ENCODE results near the gene LRRN4CL. TPM values are rescaled to one million over a fixed set of nuclear protein-coding genes. Genes with fewer than 3 reads are reported as not detected.

The LRRN4CL gene
- total and polyA plus RNA-seq, 2 of the 4 experiments (the other 2 are of a cell fraction): 0.36 to 0.84 TPM

DNA sequence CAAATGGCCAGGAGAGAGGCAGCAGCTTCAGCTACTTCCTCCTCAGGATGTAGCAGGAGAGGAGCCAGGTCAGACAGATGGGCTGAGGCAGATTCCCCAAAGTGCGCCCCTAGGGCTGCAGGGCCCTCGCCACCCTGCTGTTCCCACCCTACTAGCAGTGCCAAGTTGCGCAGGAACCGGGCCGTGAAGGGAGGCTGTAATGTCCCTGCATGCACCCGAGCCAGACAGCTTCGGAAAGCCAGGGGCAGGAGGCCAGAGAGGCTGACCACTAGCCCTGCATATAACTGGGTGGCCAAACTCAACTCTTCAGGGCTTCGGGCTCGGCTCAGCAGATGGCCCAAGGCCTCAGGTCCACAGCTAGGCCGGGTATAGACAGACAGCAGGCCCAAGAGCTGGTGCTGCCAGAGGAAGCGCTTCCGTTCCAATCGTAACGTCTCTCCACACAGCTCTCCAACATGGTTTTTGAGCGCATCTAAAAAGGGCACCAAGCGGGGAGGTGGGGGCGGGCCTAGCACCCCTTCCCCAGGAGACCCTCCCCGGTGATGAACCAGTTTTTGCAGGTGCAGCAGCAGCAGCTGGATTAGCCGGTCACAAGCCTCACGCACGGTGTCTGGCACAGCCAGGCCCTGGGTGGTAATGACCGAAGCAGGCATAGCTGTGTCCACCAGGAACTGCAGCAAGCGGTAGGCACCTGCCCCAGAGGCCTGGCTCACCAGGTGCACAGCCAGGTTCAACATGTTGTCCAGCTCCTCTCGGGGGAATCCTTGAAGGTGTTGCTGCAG, 41.0 kb downstream of the LRRN4CL start:
- ATAC-seq (ENCODE audit: low read depth): no peak
- no peak overlapping the region for H3K23ac ChIP-seq (ENCODE audit: low read depth, low read length)
- in situ Hi-C loops (cut with MboI; ENCODE audit: low sequenced_read_pairs) (no loop called here), intact Hi-C loops (cut with micrococcal nuclease) (no loop called here), dilution Hi-C loops (cut with HindIII; ENCODE audit: low sequenced_read_pairs, unreplicated experiment) (no loop called here)
- no peak overlapping the region for H2BK120ac ChIP-seq (ENCODE audit: low read depth, low read length)
- H2AK9ac ChIP-seq (replicated peaks; ENCODE audit: low read depth, low read length, poor library complexity): no peak overlapping the region
- ChIA-PET CTCF (no interaction called here), POLR2A (ENCODE audit: unreplicated experiment) (no interaction called here)
- no peak for DNase-seq
- no peak overlapping the region for H3K4me2 ChIP-seq (ENCODE audit: low read depth, low read length)
- no peak overlapping the region for H4K5ac ChIP-seq (ENCODE audit: low read depth, low read length)
- no peak overlapping the region for H2BK20ac ChIP-seq (ENCODE audit: low read depth, low read length)
- TF ChIP-seq SMC3 (IDR thresholded peaks at IDR 0.05; ENCODE audit: low read depth, low read length) (no peak), RFX5 (IDR thresholded peaks at IDR 0.05; ENCODE audit: low read depth, low read length) (no peak), MAFK (IDR thresholded peaks at IDR 0.05; ENCODE audit: low read depth, low read length) (no peak), ELK1 (IDR thresholded peaks at IDR 0.05; ENCODE audit: borderline replicate concordance, low read depth, low read length) (no peak), MAZ (IDR thresholded peaks at IDR 0.05; ENCODE audit: borderline replicate concordance, low read depth, low read length) (no peak), CEBPB (IDR thresholded peaks at IDR 0.05; ENCODE audit: low read depth, low read length) (no peak), FOS (IDR thresholded peaks at IDR 0.05; ENCODE audit: low read depth, low read length) (no peak)
- no peak overlapping the region for H4K8ac ChIP-seq (ENCODE audit: low read depth in 2 of 2, low read length in 2 of 2)
- no peak overlapping the region for H3K9ac ChIP-seq (ENCODE audit: low read depth, low read length)
- peaks cover 32% of the 10 kb centered on the region for H3K36me3 ChIP-seq (ENCODE audit: control insufficient read depth, insufficient read depth, low read length)
- no peak overlapping the region for H3K27ac ChIP-seq (ENCODE audit: insufficient read depth, low read length)
- no TSS peak for BruUV-seq (replicated peaks)
- no peak overlapping the region for H2AK5ac ChIP-seq (ENCODE audit: low read depth, low read length)
- H3K4ac ChIP-seq (ENCODE audit: low read depth, low read length): no peak overlapping the region
- H3K4me1 ChIP-seq (ENCODE audit: control insufficient read depth, insufficient read depth, low read length): peaks cover 8% of the 10 kb centered on the region
- H4K20me1 ChIP-seq (ENCODE audit: insufficient read depth, low read length): peaks cover 17% of the 10 kb centered on the region
- H3K79me1 ChIP-seq (ENCODE audit: low read depth in 1 of 2, low read length in 2 of 2): peaks cover 6 to 57% of the 10 kb centered on the region in 2 experiments
- H4K91ac ChIP-seq (ENCODE audit: insufficient read depth, low read depth, low read length): no peak overlapping the region
- no peak overlapping the region for H3K18ac ChIP-seq (ENCODE audit: low read depth, low read length)
- 95% methylated on average over 18 of the region's 24 CpGs; no CpG with 5 or more reads in 1 of the 2 experiments for WGBS, 2 experiments (ENCODE audit: extremely low coverage in 2 of 2, insufficient read length in 1 of 2)
- H3K14ac ChIP-seq (replicated peaks; ENCODE audit: low read depth, low read length): no peak overlapping the region
- H2BK5ac ChIP-seq (ENCODE audit: low read depth, low read length, poor library complexity, severe bottlenecking): no peak overlapping the region
- H2AFZ ChIP-seq (replicated peaks; ENCODE audit: low read length, poor library complexity): no peak overlapping the region
- no peak overlapping the region for H2BK15ac ChIP-seq (ENCODE audit: low read depth, low read length)
- no peak overlapping the region for H3K4me3 ChIP-seq (ENCODE audit: insufficient read depth, low read depth, low read length)
- H3K9me1 ChIP-seq (ENCODE audit: insufficient read depth, low read length): 0 out of 2 replicates have a peak, but pooled peaks cover 7% of the 10 kb centered on the region
- H3K9me3 ChIP-seq (ENCODE audit: control insufficient read depth, insufficient read depth, low read length): no peaks in the 10 kb centered on the region
- no peak overlapping the region for H3K56ac ChIP-seq (ENCODE audit: extremely low read depth, insufficient read depth, low read length)
- H3K27me3 ChIP-seq (ENCODE audit: control insufficient read depth, insufficient read depth, low read length): no peaks in the 10 kb centered on the region
